ENCODE data around the gene AOC3. TPM values are rescaled to one million over a fixed set of nuclear protein-coding genes. Genes with fewer than 3 reads are reported as not detected.

Gene AOC3
- total and polyA plus RNA-seq, 2 of the 13 experiments (the other 11 are each of a cell fraction or from before 2014, with no cell fraction given), result 8.7 to 51.7 TPM

DNA sequence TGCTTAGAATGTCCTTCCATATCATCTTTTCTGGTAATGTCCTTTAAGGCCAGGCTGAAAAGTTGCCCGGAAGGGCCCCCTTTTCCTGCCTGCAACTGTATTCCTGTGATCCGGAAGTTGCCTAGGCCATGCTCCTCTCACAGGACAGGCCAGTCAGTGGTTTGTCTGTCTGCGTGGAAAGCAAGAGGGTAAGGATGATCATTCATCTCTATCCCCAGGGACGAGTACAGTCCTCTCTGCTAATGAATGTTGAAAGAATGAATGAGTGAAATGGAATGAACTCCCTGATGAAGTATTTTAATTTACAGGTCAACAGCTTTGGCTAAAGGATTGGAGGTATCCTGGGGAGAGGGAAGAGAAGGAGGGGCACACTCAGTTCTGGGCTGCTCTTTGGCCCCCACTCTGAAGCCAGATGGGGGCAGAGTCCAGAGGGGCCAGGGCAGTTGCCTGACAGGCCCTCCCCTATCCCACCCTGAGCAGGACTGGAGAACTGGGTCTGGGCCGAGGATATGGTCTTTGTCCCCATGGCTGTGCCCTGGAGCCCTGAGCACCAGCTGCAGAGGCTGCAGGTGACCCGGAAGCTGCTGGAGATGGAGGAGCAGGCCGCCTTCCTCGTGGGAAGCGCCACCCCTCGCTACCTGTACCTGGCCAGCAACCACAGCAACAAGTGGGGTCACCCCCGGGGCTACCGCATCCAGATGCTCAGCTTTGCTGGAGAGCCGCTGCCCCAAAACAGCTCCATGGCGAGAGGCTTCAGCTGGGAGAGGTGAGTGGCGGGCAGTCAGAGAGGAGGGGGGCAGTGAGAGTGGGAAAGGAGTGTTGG lies 3.2 kb downstream of the AOC3 start (continued):
- no peak for TF ChIP-seq ZNF749 (CRISPR knock-in tag; IDR thresholded peaks at IDR 0.05; ENCODE audit: borderline replicate concordance)
- no peak for TF ChIP-seq STAT5B (CRISPR knock-in tag; IDR thresholded peaks at IDR 0.05)
- TF ChIP-seq, protein P1, sequence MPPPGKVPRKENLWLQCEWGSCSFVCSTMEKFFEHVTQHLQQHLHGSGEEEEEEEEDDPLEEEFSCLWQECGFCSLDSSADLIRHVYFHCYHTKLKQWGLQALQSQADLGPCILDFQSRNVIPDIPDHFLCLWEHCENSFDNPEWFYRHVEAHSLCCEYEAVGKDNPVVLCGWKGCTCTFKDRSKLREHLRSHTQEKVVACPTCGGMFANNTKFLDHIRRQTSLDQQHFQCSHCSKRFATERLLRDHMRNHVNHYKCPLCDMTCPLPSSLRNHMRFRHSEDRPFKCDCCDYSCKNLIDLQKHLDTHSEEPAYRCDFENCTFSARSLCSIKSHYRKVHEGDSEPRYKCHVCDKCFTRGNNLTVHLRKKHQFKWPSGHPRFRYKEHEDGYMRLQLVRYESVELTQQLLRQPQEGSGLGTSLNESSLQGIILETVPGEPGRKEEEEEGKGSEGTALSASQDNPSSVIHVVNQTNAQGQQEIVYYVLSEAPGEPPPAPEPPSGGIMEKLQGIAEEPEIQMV (CRISPR knock-in tag; IDR thresholded peaks at IDR 0.05; ENCODE audit: low read depth), result peak; percentile 16
- TF ChIP-seq BHLHE40 (IDR thresholded peaks at IDR 0.05; ENCODE audit: low read length), result no peak
- TF ChIP-seq, protein P2, sequence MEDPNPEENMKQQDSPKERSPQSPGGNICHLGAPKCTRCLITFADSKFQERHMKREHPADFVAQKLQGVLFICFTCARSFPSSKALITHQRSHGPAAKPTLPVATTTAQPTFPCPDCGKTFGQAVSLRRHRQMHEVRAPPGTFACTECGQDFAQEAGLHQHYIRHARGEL (CRISPR knock-in tag; IDR thresholded peaks at IDR 0.05), result no peak
- no peak for TF ChIP-seq ZNF354B (CRISPR knock-in tag; IDR thresholded peaks at IDR 0.05)
- TF ChIP-seq HHEX (CRISPR knock-in tag; IDR thresholded peaks at IDR 0.05), result no peak
- TF ChIP-seq, protein P3, sequence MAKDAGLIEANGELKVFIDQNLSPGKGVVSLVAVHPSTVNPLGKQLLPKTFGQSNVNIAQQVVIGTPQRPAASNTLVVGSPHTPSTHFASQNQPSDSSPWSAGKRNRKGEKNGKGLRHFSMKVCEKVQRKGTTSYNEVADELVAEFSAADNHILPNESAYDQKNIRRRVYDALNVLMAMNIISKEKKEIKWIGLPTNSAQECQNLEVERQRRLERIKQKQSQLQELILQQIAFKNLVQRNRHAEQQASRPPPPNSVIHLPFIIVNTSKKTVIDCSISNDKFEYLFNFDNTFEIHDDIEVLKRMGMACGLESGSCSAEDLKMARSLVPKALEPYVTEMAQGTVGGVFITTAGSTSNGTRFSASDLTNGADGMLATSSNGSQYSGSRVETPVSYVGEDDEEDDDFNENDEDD (CRISPR knock-in tag; IDR thresholded peaks at IDR 0.05; ENCODE audit: borderline replicate concordance), result no peak
- TF ChIP-seq, protein P4, sequence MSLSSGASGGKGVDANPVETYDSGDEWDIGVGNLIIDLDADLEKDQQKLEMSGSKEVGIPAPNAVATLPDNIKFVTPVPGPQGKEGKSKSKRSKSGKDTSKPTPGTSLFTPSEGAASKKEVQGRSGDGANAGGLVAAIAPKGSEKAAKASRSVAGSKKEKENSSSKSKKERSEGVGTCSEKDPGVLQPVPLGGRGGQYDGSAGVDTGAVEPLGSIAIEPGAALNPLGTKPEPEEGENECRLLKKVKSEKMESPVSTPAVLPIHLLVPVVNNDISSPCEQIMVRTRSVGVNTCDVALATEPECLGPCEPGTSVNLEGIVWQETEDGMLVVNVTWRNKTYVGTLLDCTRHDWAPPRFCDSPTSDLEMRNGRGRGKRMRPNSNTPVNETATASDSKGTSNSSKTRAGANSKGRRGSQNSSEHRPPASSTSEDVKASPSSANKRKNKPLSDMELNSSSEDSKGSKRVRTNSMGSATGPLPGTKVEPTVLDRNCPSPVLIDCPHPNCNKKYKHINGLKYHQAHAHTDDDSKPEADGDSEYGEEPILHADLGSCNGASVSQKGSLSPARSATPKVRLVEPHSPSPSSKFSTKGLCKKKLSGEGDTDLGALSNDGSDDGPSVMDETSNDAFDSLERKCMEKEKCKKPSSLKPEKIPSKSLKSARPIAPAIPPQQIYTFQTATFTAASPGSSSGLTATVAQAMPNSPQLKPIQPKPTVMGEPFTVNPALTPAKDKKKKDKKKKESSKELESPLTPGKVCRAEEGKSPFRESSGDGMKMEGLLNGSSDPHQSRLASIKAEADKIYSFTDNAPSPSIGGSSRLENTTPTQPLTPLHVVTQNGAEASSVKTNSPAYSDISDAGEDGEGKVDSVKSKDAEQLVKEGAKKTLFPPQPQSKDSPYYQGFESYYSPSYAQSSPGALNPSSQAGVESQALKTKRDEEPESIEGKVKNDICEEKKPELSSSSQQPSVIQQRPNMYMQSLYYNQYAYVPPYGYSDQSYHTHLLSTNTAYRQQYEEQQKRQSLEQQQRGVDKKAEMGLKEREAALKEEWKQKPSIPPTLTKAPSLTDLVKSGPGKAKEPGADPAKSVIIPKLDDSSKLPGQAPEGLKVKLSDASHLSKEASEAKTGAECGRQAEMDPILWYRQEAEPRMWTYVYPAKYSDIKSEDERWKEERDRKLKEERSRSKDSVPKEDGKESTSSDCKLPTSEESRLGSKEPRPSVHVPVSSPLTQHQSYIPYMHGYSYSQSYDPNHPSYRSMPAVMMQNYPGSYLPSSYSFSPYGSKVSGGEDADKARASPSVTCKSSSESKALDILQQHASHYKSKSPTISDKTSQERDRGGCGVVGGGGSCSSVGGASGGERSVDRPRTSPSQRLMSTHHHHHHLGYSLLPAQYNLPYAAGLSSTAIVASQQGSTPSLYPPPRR (CRISPR knock-in tag; IDR thresholded peaks at IDR 0.05; ENCODE audit: borderline replicate concordance), result peak; percentile 74
- TF ChIP-seq PCBP2 (optimal IDR thresholded peaks at IDR 0.05; ENCODE audit: low read depth, low read length, poor library complexity, severe bottlenecking), result no peak
- TF ChIP-seq PHF8 (CRISPR knock-in tag; IDR thresholded peaks at IDR 0.05), result peak; percentile 37; the same call in 1 of the 2 replicates
- TF ChIP-seq MYNN (CRISPR knock-in tag; IDR thresholded peaks at IDR 0.05; ENCODE audit: low read depth), result no peak
- TF ChIP-seq ZNF225 (CRISPR knock-in tag; IDR thresholded peaks at IDR 0.05), result peak; percentile 82; the same call in 1 of the 2 replicates
- TF ChIP-seq ZBTB42 (CRISPR knock-in tag; IDR thresholded peaks at IDR 0.05), result peak; percentile 83; the same call in 1 of the 2 replicates
- TF ChIP-seq, protein P5, sequence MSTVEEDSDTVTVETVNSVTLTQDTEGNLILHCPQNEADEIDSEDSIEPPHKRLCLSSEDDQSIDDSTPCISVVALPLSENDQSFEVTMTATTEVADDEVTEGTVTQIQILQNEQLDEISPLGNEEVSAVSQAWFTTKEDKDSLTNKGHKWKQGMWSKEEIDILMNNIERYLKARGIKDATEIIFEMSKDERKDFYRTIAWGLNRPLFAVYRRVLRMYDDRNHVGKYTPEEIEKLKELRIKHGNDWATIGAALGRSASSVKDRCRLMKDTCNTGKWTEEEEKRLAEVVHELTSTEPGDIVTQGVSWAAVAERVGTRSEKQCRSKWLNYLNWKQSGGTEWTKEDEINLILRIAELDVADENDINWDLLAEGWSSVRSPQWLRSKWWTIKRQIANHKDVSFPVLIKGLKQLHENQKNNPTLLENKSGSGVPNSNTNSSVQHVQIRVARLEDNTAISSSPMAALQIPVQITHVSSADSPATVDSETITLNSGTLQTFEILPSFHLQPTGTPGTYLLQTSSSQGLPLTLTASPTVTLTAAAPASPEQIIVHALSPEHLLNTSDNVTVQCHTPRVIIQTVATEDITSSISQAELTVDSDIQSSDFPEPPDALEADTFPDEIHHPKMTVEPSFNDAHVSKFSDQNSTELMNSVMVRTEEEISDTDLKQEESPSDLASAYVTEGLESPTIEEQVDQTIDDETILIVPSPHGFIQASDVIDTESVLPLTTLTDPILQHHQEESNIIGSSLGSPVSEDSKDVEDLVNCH (CRISPR knock-in tag; IDR thresholded peaks at IDR 0.05), result 0 out of 2 replicates have a peak, but pooled peaks have one; percentile 56
- TF ChIP-seq ZNF883 (CRISPR knock-in tag; IDR thresholded peaks at IDR 0.05; ENCODE audit: not compliant biosample characterization), result peak; percentile 56
- peak; percentile 93; the same call in 1 of the 2 replicates for TF ChIP-seq ZNF713 (CRISPR knock-in tag; IDR thresholded peaks at IDR 0.05)

Data from HepG2 (cell line).